OCI-LY1 (cell line): ENCODE data around the gene GJB4.
"Not testable (repeated sequence)": the region's sequence is repeated elsewhere in the genome, so short reads cannot be mapped to it uniquely, and the experiment has no call there.

ENCODE experiments used
- CTCF ChIP-seq: fragments of 200-600 bp; sonication (generic), shearing (Covaris generic); IDR thresholded peaks from 2 replicates; pipeline ENCODE4 v1.5.1; 2017; ENCODE audit warnings: mild to moderate bottlenecking, antibody characterized with exemption, low read length, moderate library complexity, mixed read lengths
- EZH2 ChIP-seq: fragments of 200-600 bp; sonication (generic), shearing (Covaris generic); IDR thresholded peaks from 2 replicates; pipeline ENCODE4 v1.8.0; 2017; ENCODE audit warnings: borderline replicate concordance, mixed run types, mild to moderate bottlenecking, antibody characterized with exemption, low read length, moderate library complexity, mixed read lengths

DNA sequence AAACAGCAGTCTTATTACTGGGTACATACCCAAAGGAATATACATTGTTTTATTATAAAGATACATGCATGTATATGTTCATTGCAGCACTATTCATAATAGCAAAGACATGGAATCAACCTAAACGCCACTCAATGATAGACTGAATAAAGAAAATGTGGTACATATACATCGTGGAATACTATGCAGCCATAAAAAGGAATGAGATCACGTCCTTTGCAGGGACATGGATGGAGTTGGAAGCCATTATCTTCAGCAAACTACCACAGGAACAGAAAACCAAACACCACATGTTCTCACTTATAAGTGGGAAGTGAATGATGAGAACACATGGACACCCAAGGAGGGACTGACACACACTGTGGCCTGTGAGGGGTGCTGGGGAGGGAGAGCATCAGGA is 51.2 kb downstream of the GJB4 start:
- TF ChIP-seq CTCF, EZH2: not testable (repeated sequence)
